ENCODE measurements around the gene FOXA1. TPM values are rescaled to one million over a fixed set of nuclear protein-coding genes. Genes with fewer than 3 reads are reported as not detected.

Gene FOXA1
- total and polyA plus RNA-seq, 9 of the 15 experiments (the other 6 are each of a cell fraction or from before 2014, with no cell fraction given) = 0.20 to 3.0 (median 1.3) TPM

DNA sequence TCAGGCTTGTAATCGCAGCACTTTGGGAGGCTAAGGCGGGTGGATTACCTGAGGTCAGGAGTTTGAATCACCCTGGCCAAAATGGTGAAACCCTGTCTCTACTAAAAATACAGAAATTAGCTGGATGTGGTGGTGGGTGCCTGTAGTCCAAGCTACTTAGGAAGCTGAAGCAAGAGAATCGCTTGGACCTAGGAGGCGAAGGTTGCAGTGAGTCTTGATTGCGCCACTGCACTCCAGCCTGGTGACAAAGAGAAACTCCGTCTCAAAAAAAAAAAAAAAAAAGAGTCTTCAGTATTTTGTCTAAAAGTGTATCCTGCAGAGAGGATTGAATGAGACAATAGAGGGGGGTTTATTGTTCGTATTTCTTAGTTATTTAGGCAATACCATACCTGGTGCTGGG, 25.3 kb downstream of the FOXA1 start (continued):
- no peak for TF ChIP-seq ARID1B (IDR thresholded peaks at IDR 0.05)
- TF ChIP-seq, protein P1, sequence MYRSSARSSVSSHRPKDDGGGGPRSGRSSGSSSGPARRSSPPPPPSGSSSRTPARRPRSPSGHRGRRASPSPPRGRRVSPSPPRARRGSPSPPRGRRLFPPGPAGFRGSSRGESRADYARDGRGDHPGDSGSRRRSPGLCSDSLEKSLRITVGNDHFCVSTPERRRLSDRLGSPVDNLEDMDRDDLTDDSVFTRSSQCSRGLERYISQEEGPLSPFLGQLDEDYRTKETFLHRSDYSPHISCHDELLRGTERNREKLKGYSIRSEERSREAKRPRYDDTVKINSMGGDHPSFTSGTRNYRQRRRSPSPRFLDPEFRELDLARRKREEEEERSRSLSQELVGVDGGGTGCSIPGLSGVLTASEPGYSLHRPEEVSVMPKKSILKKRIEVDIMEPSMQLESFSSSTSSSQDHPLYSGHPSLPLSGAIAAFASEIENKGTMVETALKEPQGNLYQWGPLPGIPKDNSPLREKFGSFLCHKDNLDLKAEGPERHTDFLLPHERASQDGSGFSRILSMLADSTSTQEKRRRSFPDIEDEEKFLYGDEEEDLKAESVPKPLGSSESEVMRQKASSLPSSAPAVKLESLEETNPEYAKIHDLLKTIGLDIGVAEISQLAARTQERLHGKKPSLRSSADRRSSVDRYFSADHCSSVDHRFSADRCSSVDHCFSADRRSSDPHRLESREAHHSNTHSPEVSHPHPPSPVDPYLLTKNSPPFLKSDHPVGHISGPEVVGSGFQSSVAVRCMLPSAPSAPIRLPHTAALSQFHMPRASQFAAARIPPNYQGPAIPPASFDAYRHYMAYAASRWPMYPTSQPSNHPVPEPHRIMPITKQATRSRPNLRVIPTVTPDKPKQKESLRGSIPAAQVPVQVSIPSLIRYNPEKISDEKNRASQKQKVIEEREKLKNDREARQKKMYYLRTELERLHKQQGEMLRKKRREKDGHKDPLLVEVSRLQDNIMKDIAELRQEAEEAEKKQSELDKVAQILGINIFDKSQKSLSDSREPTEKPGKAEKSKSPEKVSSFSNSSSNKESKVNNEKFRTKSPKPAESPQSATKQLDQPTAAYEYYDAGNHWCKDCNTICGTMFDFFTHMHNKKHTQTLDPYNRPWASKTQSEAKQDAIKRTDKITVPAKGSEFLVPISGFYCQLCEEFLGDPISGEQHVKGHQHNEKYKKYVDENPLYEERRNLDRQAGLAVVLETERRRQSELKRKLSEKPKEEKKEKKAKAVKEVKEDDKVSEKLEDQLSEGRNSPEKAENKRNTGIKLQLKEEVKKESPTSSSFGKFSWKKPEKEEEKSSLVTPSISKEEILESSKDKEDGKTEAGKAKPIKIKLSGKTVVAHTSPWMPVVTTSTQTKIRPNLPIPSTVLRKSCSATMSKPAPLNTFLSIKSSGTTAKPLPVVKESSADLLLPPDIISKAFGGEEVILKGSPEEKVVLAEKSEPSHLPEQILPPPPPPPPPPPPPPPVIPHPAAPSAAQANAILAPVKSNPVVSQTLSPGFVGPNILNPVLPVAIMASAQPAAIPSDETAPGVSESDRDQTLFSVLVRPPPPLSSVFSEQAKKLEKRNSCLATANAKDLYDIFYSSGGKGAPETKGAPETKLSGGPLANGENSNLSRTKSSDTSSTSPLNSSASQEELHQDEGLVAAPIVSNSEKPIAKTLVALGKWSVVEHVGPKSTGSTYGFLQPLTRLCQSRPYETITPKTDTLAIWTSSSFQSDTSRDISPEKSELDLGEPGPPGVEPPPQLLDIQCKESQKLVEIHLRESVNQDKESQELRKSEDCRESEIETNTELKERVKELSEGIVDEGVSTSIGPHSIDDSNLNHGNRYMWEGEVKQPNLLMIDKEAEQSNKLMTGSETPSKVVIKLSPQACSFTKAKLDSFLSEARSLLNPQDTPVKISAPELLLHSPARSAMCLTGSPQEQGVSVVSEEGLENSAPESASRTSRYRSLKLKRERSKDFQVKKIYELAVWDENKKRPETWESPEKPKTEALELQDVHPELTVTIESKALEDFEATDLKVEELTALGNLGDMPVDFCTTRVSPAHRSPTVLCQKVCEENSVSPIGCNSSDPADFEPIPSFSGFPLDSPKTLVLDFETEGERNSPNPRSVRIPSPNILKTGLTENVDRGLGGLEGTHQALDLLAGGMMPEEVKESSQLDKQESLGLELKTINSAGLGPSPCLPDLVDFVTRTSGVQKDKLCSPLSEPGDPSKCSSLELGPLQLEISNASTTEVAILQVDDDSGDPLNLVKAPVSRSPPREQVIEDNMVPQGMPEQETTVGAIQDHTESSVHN (IDR thresholded peaks at IDR 0.05; ENCODE audit: borderline replicate concordance in 1 of 2, low read depth in 1 of 2) = no peak
- TF ChIP-seq, protein P2, sequence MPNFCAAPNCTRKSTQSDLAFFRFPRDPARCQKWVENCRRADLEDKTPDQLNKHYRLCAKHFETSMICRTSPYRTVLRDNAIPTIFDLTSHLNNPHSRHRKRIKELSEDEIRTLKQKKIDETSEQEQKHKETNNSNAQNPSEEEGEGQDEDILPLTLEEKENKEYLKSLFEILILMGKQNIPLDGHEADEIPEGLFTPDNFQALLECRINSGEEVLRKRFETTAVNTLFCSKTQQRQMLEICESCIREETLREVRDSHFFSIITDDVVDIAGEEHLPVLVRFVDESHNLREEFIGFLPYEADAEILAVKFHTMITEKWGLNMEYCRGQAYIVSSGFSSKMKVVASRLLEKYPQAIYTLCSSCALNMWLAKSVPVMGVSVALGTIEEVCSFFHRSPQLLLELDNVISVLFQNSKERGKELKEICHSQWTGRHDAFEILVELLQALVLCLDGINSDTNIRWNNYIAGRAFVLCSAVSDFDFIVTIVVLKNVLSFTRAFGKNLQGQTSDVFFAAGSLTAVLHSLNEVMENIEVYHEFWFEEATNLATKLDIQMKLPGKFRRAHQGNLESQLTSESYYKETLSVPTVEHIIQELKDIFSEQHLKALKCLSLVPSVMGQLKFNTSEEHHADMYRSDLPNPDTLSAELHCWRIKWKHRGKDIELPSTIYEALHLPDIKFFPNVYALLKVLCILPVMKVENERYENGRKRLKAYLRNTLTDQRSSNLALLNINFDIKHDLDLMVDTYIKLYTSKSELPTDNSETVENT (CRISPR knock-in tag; IDR thresholded peaks at IDR 0.05) = no peak
- TF ChIP-seq ZNF717 (CRISPR knock-in tag; IDR thresholded peaks at IDR 0.05) = no peak
- no peak for TF ChIP-seq SMC3 (conservative IDR thresholded peaks at IDR 0.05; ENCODE audit: insufficient read depth, low read depth, low read length)
- no peak for TF ChIP-seq CXXC5 (CRISPR knock-in tag; IDR thresholded peaks at IDR 0.05)
- TF ChIP-seq NR2C2 (CRISPR knock-in tag; IDR thresholded peaks at IDR 0.05) = no peak
- no peak for TF ChIP-seq NR2C2 (tag; IDR thresholded peaks at IDR 0.05)
- TF ChIP-seq MCM7 (IDR thresholded peaks at IDR 0.05) = no peak
- TF ChIP-seq RFX7 (CRISPR knock-in tag; IDR thresholded peaks at IDR 0.05) = no peak
- TF ChIP-seq PHB2 (IDR thresholded peaks at IDR 0.05; ENCODE audit: low read depth) = no peak
- TF ChIP-seq, protein P3, sequence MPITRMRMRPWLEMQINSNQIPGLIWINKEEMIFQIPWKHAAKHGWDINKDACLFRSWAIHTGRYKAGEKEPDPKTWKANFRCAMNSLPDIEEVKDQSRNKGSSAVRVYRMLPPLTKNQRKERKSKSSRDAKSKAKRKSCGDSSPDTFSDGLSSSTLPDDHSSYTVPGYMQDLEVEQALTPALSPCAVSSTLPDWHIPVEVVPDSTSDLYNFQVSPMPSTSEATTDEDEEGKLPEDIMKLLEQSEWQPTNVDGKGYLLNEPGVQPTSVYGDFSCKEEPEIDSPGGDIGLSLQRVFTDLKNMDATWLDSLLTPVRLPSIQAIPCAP (CRISPR knock-in tag; IDR thresholded peaks at IDR 0.05; ENCODE audit: borderline replicate concordance) = no peak
